ENCODE data around the gene RAB34.
"Not testable (repeated sequence)": the region's sequence is repeated elsewhere in the genome, so short reads cannot be mapped to it uniquely, and the experiment has no call there.

Gene RAB34

GRCh38 chr17:28729950-28730330, 12.3 kb upstream of the RAB34 start:
- Mint-ChIP-seq H3K4me3 (no peak overlapping the region), H3K36me3 (ENCODE audit: insufficient read depth) (peaks cover 24% of the 10 kb centered on the region), H3K27ac (ENCODE audit: low read depth) (no peak overlapping the region), H3K27me3 (no peaks in the 10 kb centered on the region), H3K9me3 (no peaks in the 10 kb centered on the region), H3K4me1 (peaks cover 39% of the 10 kb centered on the region)
- no peak for DNase-seq (ENCODE audit: low spot score in 2 of 2)
- ATAC-seq (replicated peaks; ENCODE audit: extremely low read depth, poor library complexity, severe bottlenecking), result no peak

- H3K4me1 Mint-ChIP-seq, result peaks cover 50% of the 10 kb centered on the region
- peak; percentile 51 for ATAC-seq (replicated peaks; ENCODE audit: extremely low read depth, poor library complexity, severe bottlenecking)
- H3K9me3 Mint-ChIP-seq, result no peaks in the 10 kb centered on the region
- peak within 1 kb of the TSS; percentile 98 for H3K27ac Mint-ChIP-seq (ENCODE audit: low read depth)
- peak within 1 kb of the TSS; percentile 94 for H3K4me3 Mint-ChIP-seq
- H3K36me3 Mint-ChIP-seq (ENCODE audit: insufficient read depth), result peaks cover 35% of the 10 kb centered on the region
- no peaks in the 10 kb centered on the region for H3K27me3 Mint-ChIP-seq
- DNase-seq (ENCODE audit: low spot score in 2 of 2), result peak; percentile 97 to 99
These were observed 10.9 kb upstream of the RAB34 start, which contains the start of gene NEK8 for GRCh38 chr17:28728364-28729200. NEK8 (plus strand) TSS chr17:28728788; CDS start chr17:28728814, 26 bp downstream.

GRCh38 chr17:28726627-28727491, 9.2 kb upstream of the RAB34 start:
- DNase-seq (ENCODE audit: low spot score in 2 of 2) (peak; percentile 84 to 88), ATAC-seq (replicated peaks; ENCODE audit: extremely low read depth, poor library complexity, severe bottlenecking) (peak; percentile 50)
- Mint-ChIP-seq H3K4me1 (peaks cover 62% of the 10 kb centered on the region), H3K9me3 (no peaks in the 10 kb centered on the region), H3K27me3 (no peaks in the 10 kb centered on the region), H3K27ac (ENCODE audit: low read depth) (peak overlapping the region; percentile 98), H3K36me3 (ENCODE audit: insufficient read depth) (peaks cover 50% of the 10 kb centered on the region), H3K4me3 (peak overlapping the region; percentile 94)

GRCh38 chr17:28726226-28726626, 8.6 kb upstream of the RAB34 start, which contains the start of gene TLCD1:
TLCD1 (minus strand) TSS chr17:28726233; CDS start chr17:28726097, 136 bp downstream.
- Mint-ChIP-seq H3K4me1 (peaks cover 67% of the 10 kb centered on the region), H3K36me3 (ENCODE audit: insufficient read depth) (peaks cover 57% of the 10 kb centered on the region), H3K27me3 (no peaks in the 10 kb centered on the region), H3K9me3 (no peaks in the 10 kb centered on the region), H3K4me3 (peak within 1 kb of the TSS; percentile 94), H3K27ac (ENCODE audit: low read depth) (peak within 1 kb of the TSS; percentile 98)
- ATAC-seq (replicated peaks; ENCODE audit: extremely low read depth, poor library complexity, severe bottlenecking) (peak; percentile 44), DNase-seq (ENCODE audit: low spot score in 2 of 2) (peak; percentile 60 to 63)

- Mint-ChIP-seq H3K27me3 (no peaks in the 10 kb centered on the region), H3K36me3 (ENCODE audit: insufficient read depth) (peaks cover 62% of the 10 kb centered on the region), H3K9me3 (no peaks in the 10 kb centered on the region), H3K4me1 (peaks cover 71% of the 10 kb centered on the region), H3K4me3 (peak overlapping the region; percentile 94), H3K27ac (ENCODE audit: low read depth) (peak overlapping the region; percentile 98)
- DNase-seq (ENCODE audit: low spot score in 2 of 2), result no peak
- no peak for ATAC-seq (replicated peaks; ENCODE audit: extremely low read depth, poor library complexity, severe bottlenecking)
These were observed 8.1 kb upstream of the RAB34 start for GRCh38 chr17:28725660-28726225.

GRCh38 chr17:28725166-28725659, 7.5 kb upstream of the RAB34 start:
- H3K27me3 Mint-ChIP-seq, result no peaks in the 10 kb centered on the region
- H3K27ac Mint-ChIP-seq (ENCODE audit: low read depth), result peak overlapping the region; percentile 86
- no peak for DNase-seq (ENCODE audit: low spot score in 2 of 2)
- ATAC-seq (replicated peaks; ENCODE audit: extremely low read depth, poor library complexity, severe bottlenecking), result no peak
- peak overlapping the region; percentile 94 for H3K4me3 Mint-ChIP-seq
- peaks cover 67% of the 10 kb centered on the region for H3K36me3 Mint-ChIP-seq (ENCODE audit: insufficient read depth)
- peaks cover 77% of the 10 kb centered on the region for H3K4me1 Mint-ChIP-seq
- no peaks in the 10 kb centered on the region for H3K9me3 Mint-ChIP-seq

- no peaks in the 10 kb centered on the region for H3K9me3 Mint-ChIP-seq
- peaks cover 79% of the 10 kb centered on the region for H3K4me1 Mint-ChIP-seq
- peaks cover 73% of the 10 kb centered on the region for H3K36me3 Mint-ChIP-seq (ENCODE audit: insufficient read depth)
- H3K27ac Mint-ChIP-seq (ENCODE audit: low read depth), result peak overlapping the region; percentile 74
- peak overlapping the region; percentile 94 for H3K4me3 Mint-ChIP-seq
- no peaks in the 10 kb centered on the region for H3K27me3 Mint-ChIP-seq
- DNase-seq (ENCODE audit: low spot score in 2 of 2) (no peak), ATAC-seq (replicated peaks; ENCODE audit: extremely low read depth, poor library complexity, severe bottlenecking) (no peak)
These were observed 7.0 kb upstream of the RAB34 start for GRCh38 chr17:28724500-28725165.

GRCh38 chr17:28723836-28724499, 6.3 kb upstream of the RAB34 start:
- peak overlapping the region; percentile 94 for H3K4me3 Mint-ChIP-seq
- H3K27ac Mint-ChIP-seq (ENCODE audit: low read depth), result peak overlapping the region; percentile 74
- peaks cover 79% of the 10 kb centered on the region for H3K4me1 Mint-ChIP-seq
- not testable (repeated sequence) for DNase-seq (ENCODE audit: low spot score in 2 of 2); H3K9me3 Mint-ChIP-seq; H3K27me3 Mint-ChIP-seq; ATAC-seq (replicated peaks; ENCODE audit: extremely low read depth, poor library complexity, severe bottlenecking)
- peaks cover 75% of the 10 kb centered on the region for H3K36me3 Mint-ChIP-seq (ENCODE audit: insufficient read depth)

- Mint-ChIP-seq H3K4me3 (no peak overlapping the region), H3K27ac (ENCODE audit: low read depth) (no peak overlapping the region), H3K4me1 (peaks cover 81% of the 10 kb centered on the region), H3K36me3 (ENCODE audit: insufficient read depth) (peaks cover 69% of the 10 kb centered on the region), H3K9me3 (no peaks in the 10 kb centered on the region), H3K27me3 (no peaks in the 10 kb centered on the region)
- DNase-seq (ENCODE audit: low spot score in 2 of 2), result no peak
- ATAC-seq (replicated peaks; ENCODE audit: extremely low read depth, poor library complexity, severe bottlenecking), result no peak
These were observed 5.6 kb upstream of the RAB34 start for GRCh38 chr17:28723159-28723835.

- H3K4me1 Mint-ChIP-seq, result peaks cover 78% of the 10 kb centered on the region
- no peaks in the 10 kb centered on the region for H3K9me3 Mint-ChIP-seq
- peak overlapping the region; percentile 100 for H3K4me3 Mint-ChIP-seq
- H3K27ac Mint-ChIP-seq (ENCODE audit: low read depth), result peak overlapping the region; percentile 98
- H3K36me3 Mint-ChIP-seq (ENCODE audit: insufficient read depth), result peaks cover 63% of the 10 kb centered on the region
- H3K27me3 Mint-ChIP-seq, result no peaks in the 10 kb centered on the region
- no peak for ATAC-seq (replicated peaks; ENCODE audit: extremely low read depth, poor library complexity, severe bottlenecking)
- no peak for DNase-seq (ENCODE audit: low spot score in 2 of 2)
These were observed 4.9 kb upstream of the RAB34 start for GRCh38 chr17:28722417-28723158.

- H3K36me3 Mint-ChIP-seq (ENCODE audit: insufficient read depth), result peaks cover 60% of the 10 kb centered on the region
- ATAC-seq (replicated peaks; ENCODE audit: extremely low read depth, poor library complexity, severe bottlenecking); DNase-seq (ENCODE audit: low spot score in 2 of 2); H3K9me3 Mint-ChIP-seq; H3K27me3 Mint-ChIP-seq: not testable (repeated sequence)
- peak overlapping the region; percentile 100 for H3K4me3 Mint-ChIP-seq
- peaks cover 67% of the 10 kb centered on the region for H3K4me1 Mint-ChIP-seq
- H3K27ac Mint-ChIP-seq (ENCODE audit: low read depth), result peak overlapping the region; percentile 98
These were observed 3.3 kb upstream of the RAB34 start for GRCh38 chr17:28720997-28721329.
